HCT116 (cell line): Measurements from ENCODE around the gene PLN.

Experiments used
- CTCF ChIP-seq, 3 experiments: fragments of 200-600 bp in 1 of 3; sonication (generic) in 1 of 3; IDR thresholded peaks in 2 of 3; conservative IDR thresholded peaks in 1 of 3; 2 replicates each; pipeline ENCODE4 v1.5.1; 2012 to 2017; ENCODE audit warnings: low read depth in 2 of 3, low read length in 2 of 3, antibody characterized with exemption in 1 of 3, borderline replicate concordance in 1 of 3, control low read depth in 1 of 3, mild to moderate bottlenecking in 1 of 3, mixed read lengths in 1 of 3, mixed run types in 1 of 3, moderate library complexity in 1 of 3; ENCODE audit not compliant: insufficient read depth in 1 of 3
- EZH2 ChIP-seq: fragments of 200-600 bp; sonication (generic); IDR thresholded peaks from 2 replicates; pipeline ENCODE4 v1.6.1; 2017; ENCODE audit warnings: antibody characterized with exemption, mixed run types
- JUND ChIP-seq: IDR thresholded peaks from 2 replicates; pipeline ENCODE4 v1.6.1; 2012
- POLR2A ChIP-seq: IDR thresholded peaks from 2 replicates; pipeline ENCODE4 v1.7.0; 2011; ENCODE audit warnings: borderline replicate concordance; ENCODE audit not compliant: insufficient read depth, insufficient read length; ENCODE audit errors: extremely low read depth
- POLR2AphosphoS5 ChIP-seq: IDR thresholded peaks from 2 replicates; pipeline ENCODE4 v1.6.1; 2011; ENCODE audit warnings: mild to moderate bottlenecking, low read depth, low read length, moderate library complexity
- SIN3A ChIP-seq: IDR thresholded peaks from 2 replicates; pipeline ENCODE4 v1.6.1; 2012; ENCODE audit warnings: low read depth
- SRF ChIP-seq: IDR thresholded peaks from 2 replicates; pipeline ENCODE4 v1.6.1; 2012; ENCODE audit warnings: low read depth
- ZNF274 ChIP-seq: fragments of 200-500 bp; sonication (Bioruptor generic); IDR thresholded peaks from 2 replicates; pipeline ENCODE4 v1.6.1; 2014; ENCODE audit warnings: mild to moderate bottlenecking, low read depth, low read length, inconsistent platforms

- TF ChIP-seq SRF (no peak), JUND (no peak), EZH2 (no peak), CTCF (IDR thresholded peaks at IDR 0.05 in 2 of 3, conservative IDR thresholded peaks at IDR 0.05 in 1 of 3; ENCODE audit: borderline replicate concordance in 1 of 3, insufficient read depth in 1 of 3, low read depth in 2 of 3, low read length in 2 of 3) (no peak), POLR2AphosphoS5 (no peak), SIN3A (no peak), POLR2A (no peak), ZNF274 (no peak)
Measured at GRCh38 chr6:118536478-118536877, 11.6 kb upstream of the PLN start.
